ENCODE data around the gene CAPS2. TPM values are rescaled to one million over a fixed set of nuclear protein-coding genes. Genes with fewer than 3 reads are reported as not detected.

Gene CAPS2
- total and polyA plus RNA-seq, 9 of the 15 experiments (the other 6 are each of a cell fraction or from before 2014, with no cell fraction given): 0.10 to 0.82 (median 0.47) TPM; not detected in 1

DNA sequence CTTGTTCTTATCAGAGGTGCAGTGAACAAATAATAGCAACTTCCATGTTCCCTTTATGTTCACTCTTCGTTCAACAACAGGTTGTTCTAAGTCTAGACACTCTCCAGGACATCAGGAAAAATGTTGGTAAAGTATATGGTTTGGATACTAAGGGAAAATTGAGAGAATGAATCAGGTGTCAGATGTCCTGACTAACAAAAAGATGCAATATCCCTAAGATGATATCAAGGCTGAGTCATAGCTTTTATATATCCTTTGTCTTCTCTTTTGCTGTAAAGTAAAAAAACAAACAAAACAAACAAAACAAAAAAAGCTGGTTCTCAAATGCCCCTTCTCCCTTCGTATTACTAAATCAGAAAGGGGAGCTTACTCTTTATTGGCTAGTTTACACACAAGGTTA, 15.4 kb upstream of the CAPS2 start:
- H3K36me3 ChIP-seq (ENCODE audit: control insufficient read depth, insufficient read depth, low read length): no peaks in the 10 kb centered on the region
- H4K20me1 ChIP-seq (replicated peaks; ENCODE audit: control insufficient read depth, insufficient read depth, low read length): no peaks in the 10 kb centered on the region
- FAIRE-seq (no peak), DNase-seq (ENCODE audit: extremely low read depth in 1 of 4, low spot score in 3 of 4) (no peak), ATAC-seq (no peak)
- no peak overlapping the region for H3K27ac ChIP-seq (ENCODE audit: extremely low read depth, low read depth, low read length)
- CTCF ChIA-PET (ENCODE audit: low intra/inter-chr PET ratio): no interaction called here
- BruUV-seq (replicated peaks): no TSS peak
- H3K9me3 ChIP-seq (replicated peaks; ENCODE audit: control insufficient read depth, insufficient read depth, low read depth, low read length): no peaks in the 10 kb centered on the region
- H3K4me2 ChIP-seq (ENCODE audit: insufficient read depth, low read length): no peak overlapping the region
- in situ Hi-C loops (cut with MboI): loop anchor here (25.0 kb wide), 1 partner anchor 692 kb away; the partner anchor contains the start of gene PHLDA1
- H3K79me2 ChIP-seq (ENCODE audit: control insufficient read depth, insufficient read depth, low read length): no peaks in the 10 kb centered on the region
- H2AFZ ChIP-seq (ENCODE audit: low read depth, low read length): no peak overlapping the region
- intact Hi-C loops (cut with micrococcal nuclease): no loop called here
- H3K9ac ChIP-seq (ENCODE audit: insufficient read depth in 1 of 2, low read depth in 2 of 2, low read length in 2 of 2): no peak overlapping the region
- H3K27me3 ChIP-seq (ENCODE audit: control insufficient read depth in 2 of 2, insufficient read depth in 2 of 2, low read length in 2 of 2): no peaks in the 10 kb centered on the region
- no peaks in the 10 kb centered on the region for H3K4me1 ChIP-seq (replicated peaks in 1 of 2; ENCODE audit: control insufficient read depth in 2 of 2, insufficient read depth in 2 of 2, low read length in 2 of 2)
- 12% methylated on average over 2 of the region's 2 CpGs for WGBS (ENCODE audit: insufficient coverage, low coverage, missing lambda C conversion rate)
- H3K4me3 ChIP-seq: no peak overlapping the region
- TF ChIP-seq SAFB2 (IDR thresholded peaks at IDR 0.05; ENCODE audit: borderline replicate concordance, low read depth, low read length, severe bottlenecking) (no peak), MCM3 (IDR thresholded peaks at IDR 0.05) (no peak), MAFF (IDR thresholded peaks at IDR 0.05; ENCODE audit: low read length) (no peak), NFXL1 (CRISPR knock-in tag; IDR thresholded peaks at IDR 0.05) (no peak), ZNF239 (CRISPR knock-in tag; IDR thresholded peaks at IDR 0.05) (no peak), ZNF12 (CRISPR knock-in tag; IDR thresholded peaks at IDR 0.05) (no peak)
- TF ChIP-seq, protein P1, sequence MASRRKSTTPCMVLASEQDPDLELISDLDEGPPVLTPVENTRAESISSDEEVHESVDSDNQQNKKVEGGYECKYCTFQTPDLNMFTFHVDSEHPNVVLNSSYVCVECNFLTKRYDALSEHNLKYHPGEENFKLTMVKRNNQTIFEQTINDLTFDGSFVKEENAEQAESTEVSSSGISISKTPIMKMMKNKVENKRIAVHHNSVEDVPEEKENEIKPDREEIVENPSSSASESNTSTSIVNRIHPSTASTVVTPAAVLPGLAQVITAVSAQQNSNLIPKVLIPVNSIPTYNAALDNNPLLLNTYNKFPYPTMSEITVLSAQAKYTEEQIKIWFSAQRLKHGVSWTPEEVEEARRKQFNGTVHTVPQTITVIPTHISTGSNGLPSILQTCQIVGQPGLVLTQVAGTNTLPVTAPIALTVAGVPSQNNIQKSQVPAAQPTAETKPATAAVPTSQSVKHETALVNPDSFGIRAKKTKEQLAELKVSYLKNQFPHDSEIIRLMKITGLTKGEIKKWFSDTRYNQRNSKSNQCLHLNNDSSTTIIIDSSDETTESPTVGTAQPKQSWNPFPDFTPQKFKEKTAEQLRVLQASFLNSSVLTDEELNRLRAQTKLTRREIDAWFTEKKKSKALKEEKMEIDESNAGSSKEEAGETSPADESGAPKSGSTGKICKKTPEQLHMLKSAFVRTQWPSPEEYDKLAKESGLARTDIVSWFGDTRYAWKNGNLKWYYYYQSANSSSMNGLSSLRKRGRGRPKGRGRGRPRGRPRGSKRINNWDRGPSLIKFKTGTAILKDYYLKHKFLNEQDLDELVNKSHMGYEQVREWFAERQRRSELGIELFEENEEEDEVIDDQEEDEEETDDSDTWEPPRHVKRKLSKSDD (conservative IDR thresholded peaks at IDR 0.05; ENCODE audit: low read length): no peak
- TF ChIP-seq, protein P2, sequence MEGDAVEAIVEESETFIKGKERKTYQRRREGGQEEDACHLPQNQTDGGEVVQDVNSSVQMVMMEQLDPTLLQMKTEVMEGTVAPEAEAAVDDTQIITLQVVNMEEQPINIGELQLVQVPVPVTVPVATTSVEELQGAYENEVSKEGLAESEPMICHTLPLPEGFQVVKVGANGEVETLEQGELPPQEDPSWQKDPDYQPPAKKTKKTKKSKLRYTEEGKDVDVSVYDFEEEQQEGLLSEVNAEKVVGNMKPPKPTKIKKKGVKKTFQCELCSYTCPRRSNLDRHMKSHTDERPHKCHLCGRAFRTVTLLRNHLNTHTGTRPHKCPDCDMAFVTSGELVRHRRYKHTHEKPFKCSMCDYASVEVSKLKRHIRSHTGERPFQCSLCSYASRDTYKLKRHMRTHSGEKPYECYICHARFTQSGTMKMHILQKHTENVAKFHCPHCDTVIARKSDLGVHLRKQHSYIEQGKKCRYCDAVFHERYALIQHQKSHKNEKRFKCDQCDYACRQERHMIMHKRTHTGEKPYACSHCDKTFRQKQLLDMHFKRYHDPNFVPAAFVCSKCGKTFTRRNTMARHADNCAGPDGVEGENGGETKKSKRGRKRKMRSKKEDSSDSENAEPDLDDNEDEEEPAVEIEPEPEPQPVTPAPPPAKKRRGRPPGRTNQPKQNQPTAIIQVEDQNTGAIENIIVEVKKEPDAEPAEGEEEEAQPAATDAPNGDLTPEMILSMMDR (IDR thresholded peaks at IDR 0.05 in 2 of 3, conservative IDR thresholded peaks at IDR 0.05 in 1 of 3; ENCODE audit: insufficient read depth in 2 of 3, low read depth in 1 of 3, low read length in 3 of 3): no peak
- TF ChIP-seq, protein P3, sequence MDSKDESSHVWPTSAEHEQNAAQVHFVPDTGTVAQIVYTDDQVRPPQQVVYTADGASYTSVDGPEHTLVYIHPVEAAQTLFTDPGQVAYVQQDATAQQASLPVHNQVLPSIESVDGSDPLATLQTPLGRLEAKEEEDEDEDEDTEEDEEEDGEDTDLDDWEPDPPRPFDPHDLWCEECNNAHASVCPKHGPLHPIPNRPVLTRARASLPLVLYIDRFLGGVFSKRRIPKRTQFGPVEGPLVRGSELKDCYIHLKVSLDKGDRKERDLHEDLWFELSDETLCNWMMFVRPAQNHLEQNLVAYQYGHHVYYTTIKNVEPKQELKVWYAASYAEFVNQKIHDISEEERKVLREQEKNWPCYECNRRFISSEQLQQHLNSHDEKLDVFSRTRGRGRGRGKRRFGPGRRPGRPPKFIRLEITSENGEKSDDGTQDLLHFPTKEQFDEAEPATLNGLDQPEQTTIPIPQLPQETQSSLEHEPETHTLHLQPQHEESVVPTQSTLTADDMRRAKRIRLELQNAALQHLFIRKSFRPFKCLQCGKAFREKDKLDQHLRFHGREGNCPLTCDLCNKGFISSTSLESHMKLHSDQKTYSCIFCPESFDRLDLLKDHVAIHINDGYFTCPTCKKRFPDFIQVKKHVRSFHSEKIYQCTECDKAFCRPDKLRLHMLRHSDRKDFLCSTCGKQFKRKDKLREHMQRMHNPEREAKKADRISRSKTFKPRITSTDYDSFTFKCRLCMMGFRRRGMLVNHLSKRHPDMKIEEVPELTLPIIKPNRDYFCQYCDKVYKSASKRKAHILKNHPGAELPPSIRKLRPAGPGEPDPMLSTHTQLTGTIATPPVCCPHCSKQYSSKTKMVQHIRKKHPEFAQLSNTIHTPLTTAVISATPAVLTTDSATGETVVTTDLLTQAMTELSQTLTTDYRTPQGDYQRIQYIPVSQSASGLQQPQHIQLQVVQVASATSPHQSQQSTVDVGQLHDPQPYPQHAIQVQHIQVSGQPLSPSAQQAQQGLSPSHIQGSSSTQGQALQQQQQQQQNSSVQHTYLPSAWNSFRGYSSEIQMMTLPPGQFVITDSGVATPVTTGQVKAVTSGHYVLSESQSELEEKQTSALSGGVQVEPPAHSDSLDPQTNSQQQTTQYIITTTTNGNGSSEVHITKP (IDR thresholded peaks at IDR 0.05; ENCODE audit: partially characterized antibody): no peak
- POLR2A ChIA-PET: interaction anchor here (0.6 kb wide), 2 partner anchors 374 to 391 kb away, joined by 3 to 4 read pairs; no protein-coding TSS in a partner anchor
- no peaks in the 10 kb centered on the region for H3K9me1 ChIP-seq (ENCODE audit: control insufficient read depth, insufficient read depth, low read length)
